Measurements from ENCODE around the gene PDIK1L. TPM values are rescaled to one million over a fixed set of nuclear protein-coding genes. Genes with fewer than 3 reads are reported as not detected.

Gene PDIK1L
- total and polyA plus RNA-seq, 9 of the 15 experiments (the other 6 are each of a cell fraction or from before 2014, with no cell fraction given), result 12.8 to 30.2 (median 21.5) TPM

GRCh38 chr1:26111530-26112406 lies at the start of gene PDIK1L (continued):
- peak; percentile 53 for TF ChIP-seq AFF4 (CRISPR knock-in tag; IDR thresholded peaks at IDR 0.05)
- no peak for TF ChIP-seq ZNF696 (CRISPR knock-in tag; conservative IDR thresholded peaks at IDR 0.05)
- TF ChIP-seq TAF9B (IDR thresholded peaks at IDR 0.05; ENCODE audit: partially characterized antibody), result peak; percentile 58
- TF ChIP-seq CREB1 (IDR thresholded peaks at IDR 0.05), result peak; percentile 75; the same call in 1 of the 2 replicates
- no peak; the same call in none of the 2 replicates for TF ChIP-seq CREB1 (CRISPR knock-in tag; IDR thresholded peaks at IDR 0.05)
- peak; percentile 79 for TF ChIP-seq MGA (IDR thresholded peaks at IDR 0.05)
- TF ChIP-seq, protein P1, sequence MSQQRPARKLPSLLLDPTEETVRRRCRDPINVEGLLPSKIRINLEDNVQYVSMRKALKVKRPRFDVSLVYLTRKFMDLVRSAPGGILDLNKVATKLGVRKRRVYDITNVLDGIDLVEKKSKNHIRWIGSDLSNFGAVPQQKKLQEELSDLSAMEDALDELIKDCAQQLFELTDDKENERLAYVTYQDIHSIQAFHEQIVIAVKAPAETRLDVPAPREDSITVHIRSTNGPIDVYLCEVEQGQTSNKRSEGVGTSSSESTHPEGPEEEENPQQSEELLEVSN (IDR thresholded peaks at IDR 0.05; ENCODE audit: borderline replicate concordance in 1 of 2, extremely low read depth in 1 of 2, insufficient read depth in 1 of 2, insufficient read length in 1 of 2, low read depth in 1 of 2, low read length in 1 of 2, poor library complexity in 1 of 2, severe bottlenecking in 1 of 2), result peak; percentile 80 to 96
- peak; percentile 76; the same call in 1 of the 2 replicates for TF ChIP-seq ZNF133 (CRISPR knock-in tag; IDR thresholded peaks at IDR 0.05)
- peak; percentile 56 for TF ChIP-seq RBM22 (IDR thresholded peaks at IDR 0.05; ENCODE audit: low read depth, low read length, poor library complexity, severe bottlenecking)
